ENCODE results near the gene PTPRG.

Gene PTPRG

GRCh38 chr3:62159056-62159708, 597.8 kb downstream of the PTPRG start:
- H3K4me3 ChIP-seq, result peak overlapping the region; percentile 26
- no peak for DNase-seq (ENCODE audit: low spot score)

GRCh38 chr3:62159709-62160092, 598.3 kb downstream of the PTPRG start:
- peak overlapping the region; percentile 26 for H3K4me3 ChIP-seq
- DNase-seq (ENCODE audit: low spot score), result peak; percentile 92
- TF ChIP-seq CTCF (IDR thresholded peaks at IDR 0.05), result no peak
- peak overlapping the region; percentile 90 to 93 for H3K27ac ChIP-seq

More at GRCh38 chr3:62159056-62159708, 597.8 kb downstream of the PTPRG start:
- H3K27ac ChIP-seq, result peak overlapping the region; percentile 90 to 93
- no peak for TF ChIP-seq CTCF (IDR thresholded peaks at IDR 0.05)

GRCh38 chr3:62161371-62161770, 600.0 kb downstream of the PTPRG start:
- Histone ChIP-seq H3K4me3 (no peak overlapping the region), H3K27ac (peak overlapping the region; percentile 90 to 93)
- no peak for TF ChIP-seq CTCF (IDR thresholded peaks at IDR 0.05)
- DNase-seq (ENCODE audit: low spot score), result no peak

- DNase-seq (ENCODE audit: low spot score), result no peak
- TF ChIP-seq CTCF (IDR thresholded peaks at IDR 0.05), result no peak
- Histone ChIP-seq H3K27ac (peak overlapping the region; percentile 90 to 93), H3K4me3 (no peak overlapping the region)
Observed at GRCh38 chr3:62164196-62164595, 602.8 kb downstream of the PTPRG start.

GRCh38 chr3:62164746-62165145, 603.4 kb downstream of the PTPRG start:
- DNase-seq (ENCODE audit: low spot score), result no peak
- no peak overlapping the region for H3K4me3 ChIP-seq
- no peak for TF ChIP-seq CTCF (IDR thresholded peaks at IDR 0.05)
- H3K27ac ChIP-seq, result peak overlapping the region; percentile 90 to 93

- no peak for DNase-seq (ENCODE audit: low spot score)
- H3K27ac ChIP-seq, result peak overlapping the region; percentile 21 to 67
- TF ChIP-seq CTCF (IDR thresholded peaks at IDR 0.05), result no peak
Observed at GRCh38 chr3:62167566-62168262, 606.3 kb downstream of the PTPRG start.

GRCh38 chr3:62168356-62168755, 607.0 kb downstream of the PTPRG start:
- H3K4me3 ChIP-seq, result no peak overlapping the region
- no peak for TF ChIP-seq CTCF (IDR thresholded peaks at IDR 0.05)
- no peak for DNase-seq (ENCODE audit: low spot score)
- H3K27ac ChIP-seq, result no peak overlapping the region

More at GRCh38 chr3:62167566-62168262, 606.3 kb downstream of the PTPRG start:
- no peak overlapping the region for H3K4me3 ChIP-seq

Measured in coronary artery (tissue), 2 donors.